Body of pancreas (tissue), 4 donors: ENCODE results near the gene SLC17A9.

Experiments
- POLR2A ChIP-seq, 3 donors: fragments of 450-650 bp; IDR thresholded peaks; one replicate each; pipeline ENCODE4 v1.6.1; 2016; ENCODE audit warnings: antibody characterized with exemption in 3 of 3, mild to moderate bottlenecking in 2 of 3
- TF ChIP-seq, protein P1 (sequence below), 7 experiments: fragments of 450-650 bp in 4 of 7; fragments of 200-600 bp in 3 of 7; sonication (generic) in 3 of 7; IDR thresholded peaks; one replicate each; pipeline ENCODE4 v1.5.1; 2016 to 2019; ENCODE audit warnings: antibody characterized with exemption in 7 of 7

DNA sequence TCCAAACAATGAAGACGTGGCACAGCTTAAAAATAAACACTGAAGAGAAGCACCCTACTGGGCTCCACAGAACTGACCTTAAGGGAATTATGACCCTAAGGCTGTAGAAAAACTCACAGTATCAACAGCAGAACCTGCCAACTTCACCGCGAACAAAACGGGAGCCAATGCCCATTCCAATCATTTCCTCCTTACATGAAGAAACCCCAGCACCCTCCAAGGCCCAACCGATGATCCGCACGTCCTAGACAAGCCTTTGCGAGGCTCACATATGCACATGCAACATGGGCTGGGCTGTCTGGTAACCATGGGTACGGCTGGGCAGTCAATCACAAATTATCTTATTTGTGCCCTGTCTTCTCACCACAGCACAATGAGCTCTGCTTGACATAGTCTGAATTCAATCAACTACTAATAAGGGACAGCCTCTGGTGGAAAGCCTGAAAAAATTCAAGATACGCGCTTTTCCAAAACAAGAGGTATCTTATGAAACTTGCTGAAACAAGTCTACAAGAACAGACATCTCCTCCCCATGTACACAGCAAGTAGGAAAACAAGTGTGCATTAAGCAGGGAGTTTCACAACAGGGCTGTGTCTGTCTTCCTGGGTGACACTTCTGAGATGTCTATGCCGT, 27.9 kb upstream of the SLC17A9 start:
- TF ChIP-seq, protein P1, sequence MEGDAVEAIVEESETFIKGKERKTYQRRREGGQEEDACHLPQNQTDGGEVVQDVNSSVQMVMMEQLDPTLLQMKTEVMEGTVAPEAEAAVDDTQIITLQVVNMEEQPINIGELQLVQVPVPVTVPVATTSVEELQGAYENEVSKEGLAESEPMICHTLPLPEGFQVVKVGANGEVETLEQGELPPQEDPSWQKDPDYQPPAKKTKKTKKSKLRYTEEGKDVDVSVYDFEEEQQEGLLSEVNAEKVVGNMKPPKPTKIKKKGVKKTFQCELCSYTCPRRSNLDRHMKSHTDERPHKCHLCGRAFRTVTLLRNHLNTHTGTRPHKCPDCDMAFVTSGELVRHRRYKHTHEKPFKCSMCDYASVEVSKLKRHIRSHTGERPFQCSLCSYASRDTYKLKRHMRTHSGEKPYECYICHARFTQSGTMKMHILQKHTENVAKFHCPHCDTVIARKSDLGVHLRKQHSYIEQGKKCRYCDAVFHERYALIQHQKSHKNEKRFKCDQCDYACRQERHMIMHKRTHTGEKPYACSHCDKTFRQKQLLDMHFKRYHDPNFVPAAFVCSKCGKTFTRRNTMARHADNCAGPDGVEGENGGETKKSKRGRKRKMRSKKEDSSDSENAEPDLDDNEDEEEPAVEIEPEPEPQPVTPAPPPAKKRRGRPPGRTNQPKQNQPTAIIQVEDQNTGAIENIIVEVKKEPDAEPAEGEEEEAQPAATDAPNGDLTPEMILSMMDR (IDR thresholded peaks at IDR 0.05) = no peak
- no peak for TF ChIP-seq POLR2A (IDR thresholded peaks at IDR 0.05)
